ENCODE data around the gene PAK6. TPM values are rescaled to one million over a fixed set of nuclear protein-coding genes. Genes with fewer than 3 reads are reported as not detected.

Gene PAK6
- total and polyA plus RNA-seq, 9 of the 15 experiments (the other 6 are each of a cell fraction or from before 2014, with no cell fraction given) = 0.03 to 0.74 (median 0.16) TPM; not detected in 2

DNA sequence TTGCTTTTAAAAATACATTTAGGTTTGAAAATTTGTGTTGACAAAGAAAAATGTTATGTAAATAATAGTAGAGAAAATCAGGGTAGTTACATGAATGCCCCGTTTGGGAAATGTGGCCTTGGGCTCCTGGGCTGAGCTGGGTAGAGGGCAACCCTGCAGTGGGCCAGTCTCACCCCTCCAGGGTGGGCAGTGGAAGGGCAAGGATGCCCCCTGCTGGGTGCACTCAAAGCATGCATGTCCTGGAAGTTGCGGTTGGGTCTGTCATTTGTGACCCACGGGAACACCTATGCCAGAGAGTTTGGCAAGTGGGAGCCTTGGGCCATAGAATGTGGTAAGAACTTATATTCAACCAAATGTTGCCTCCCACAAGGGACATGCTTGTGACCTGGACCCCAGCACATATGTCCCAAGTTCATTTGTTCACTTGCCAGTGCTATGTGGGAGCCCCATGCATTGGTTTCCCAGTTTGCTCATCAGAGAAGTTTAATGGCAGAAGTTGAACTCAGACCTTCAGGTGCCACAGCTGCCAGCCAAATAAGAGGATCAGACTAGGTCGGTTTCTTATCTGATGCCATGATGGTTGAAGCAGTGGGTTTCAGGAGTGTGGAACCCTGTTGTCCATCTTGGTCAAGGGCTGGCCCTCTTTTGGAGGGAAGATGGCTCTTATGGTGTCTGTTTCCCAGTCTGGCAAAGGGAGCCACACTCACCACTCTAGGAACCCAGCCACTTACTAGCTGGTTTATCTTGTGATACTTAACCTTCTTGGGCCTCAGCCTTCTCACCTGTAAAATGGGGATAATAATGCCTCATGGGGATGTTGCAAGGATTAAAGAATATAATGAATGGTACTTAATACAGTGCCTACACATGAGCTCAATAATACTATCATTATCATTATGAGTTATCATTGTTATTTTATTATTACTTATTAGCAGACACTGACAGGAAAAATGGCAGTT lies 71.4 kb downstream of the PAK6 start (continued):
- TF ChIP-seq, protein P1, sequence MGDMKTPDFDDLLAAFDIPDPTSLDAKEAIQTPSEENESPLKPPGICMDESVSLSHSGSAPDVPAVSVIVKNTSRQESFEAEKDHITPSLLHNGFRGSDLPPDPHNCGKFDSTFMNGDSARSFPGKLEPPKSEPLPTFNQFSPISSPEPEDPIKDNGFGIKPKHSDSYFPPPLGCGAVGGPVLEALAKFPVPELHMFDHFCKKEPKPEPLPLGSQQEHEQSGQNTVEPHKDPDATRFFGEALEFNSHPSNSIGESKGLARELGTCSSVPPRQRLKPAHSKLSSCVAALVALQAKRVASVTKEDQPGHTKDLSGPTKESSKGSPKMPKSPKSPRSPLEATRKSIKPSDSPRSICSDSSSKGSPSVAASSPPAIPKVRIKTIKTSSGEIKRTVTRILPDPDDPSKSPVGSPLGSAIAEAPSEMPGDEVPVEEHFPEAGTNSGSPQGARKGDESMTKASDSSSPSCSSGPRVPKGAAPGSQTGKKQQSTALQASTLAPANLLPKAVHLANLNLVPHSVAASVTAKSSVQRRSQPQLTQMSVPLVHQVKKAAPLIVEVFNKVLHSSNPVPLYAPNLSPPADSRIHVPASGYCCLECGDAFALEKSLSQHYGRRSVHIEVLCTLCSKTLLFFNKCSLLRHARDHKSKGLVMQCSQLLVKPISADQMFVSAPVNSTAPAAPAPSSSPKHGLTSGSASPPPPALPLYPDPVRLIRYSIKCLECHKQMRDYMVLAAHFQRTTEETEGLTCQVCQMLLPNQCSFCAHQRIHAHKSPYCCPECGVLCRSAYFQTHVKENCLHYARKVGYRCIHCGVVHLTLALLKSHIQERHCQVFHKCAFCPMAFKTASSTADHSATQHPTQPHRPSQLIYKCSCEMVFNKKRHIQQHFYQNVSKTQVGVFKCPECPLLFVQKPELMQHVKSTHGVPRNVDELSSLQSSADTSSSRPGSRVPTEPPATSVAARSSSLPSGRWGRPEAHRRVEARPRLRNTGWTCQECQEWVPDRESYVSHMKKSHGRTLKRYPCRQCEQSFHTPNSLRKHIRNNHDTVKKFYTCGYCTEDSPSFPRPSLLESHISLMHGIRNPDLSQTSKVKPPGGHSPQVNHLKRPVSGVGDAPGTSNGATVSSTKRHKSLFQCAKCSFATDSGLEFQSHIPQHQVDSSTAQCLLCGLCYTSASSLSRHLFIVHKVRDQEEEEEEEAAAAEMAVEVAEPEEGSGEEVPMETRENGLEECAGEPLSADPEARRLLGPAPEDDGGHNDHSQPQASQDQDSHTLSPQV (IDR thresholded peaks at IDR 0.05) = no peak
- TF ChIP-seq TOE1 (IDR thresholded peaks at IDR 0.05; ENCODE audit: borderline replicate concordance) (no peak), TOE1 (CRISPR knock-in tag; IDR thresholded peaks at IDR 0.05; ENCODE audit: borderline replicate concordance, low read depth) (no peak), BDP1 (IDR thresholded peaks at IDR 0.05; ENCODE audit: insufficient read depth, insufficient read length) (no peak), NR3C1 (CRISPR knock-in tag; IDR thresholded peaks at IDR 0.05) (no peak), ZFX (CRISPR knock-in tag; IDR thresholded peaks at IDR 0.05) (no peak), CEBPB (tag; IDR thresholded peaks at IDR 0.05) (no peak), RCOR1 (IDR thresholded peaks at IDR 0.05; ENCODE audit: borderline replicate concordance in 1 of 2, low read depth in 2 of 2, low read length in 2 of 2) (peak in 1 of 2 experiments; percentile 56; a peak in 1 of 4 replicates), EP300 (IDR thresholded peaks at IDR 0.05; ENCODE audit: low read length) (no peak)
- TF ChIP-seq, protein P2, sequence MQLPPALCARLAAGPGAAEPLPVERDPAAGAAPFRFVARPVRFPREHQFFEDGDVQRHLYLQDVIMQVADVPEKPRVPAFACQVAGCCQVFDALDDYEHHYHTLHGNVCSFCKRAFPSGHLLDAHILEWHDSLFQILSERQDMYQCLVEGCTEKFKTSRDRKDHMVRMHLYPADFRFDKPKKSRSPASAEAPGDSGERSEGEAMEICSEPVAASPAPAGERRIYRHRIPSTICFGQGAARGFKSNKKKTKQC (CRISPR knock-in tag; IDR thresholded peaks at IDR 0.05) = no peak
- TF ChIP-seq, protein P3, sequence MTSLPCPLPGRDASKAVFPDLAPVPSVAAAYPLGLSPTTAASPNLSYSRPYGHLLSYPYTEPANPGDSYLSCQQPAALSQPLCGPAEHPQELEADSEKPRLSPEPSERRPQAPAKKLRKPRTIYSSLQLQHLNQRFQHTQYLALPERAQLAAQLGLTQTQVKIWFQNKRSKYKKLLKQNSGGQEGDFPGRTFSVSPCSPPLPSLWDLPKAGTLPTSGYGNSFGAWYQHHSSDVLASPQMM (CRISPR knock-in tag; IDR thresholded peaks at IDR 0.05) = no peak
- TF ChIP-seq, protein P4, sequence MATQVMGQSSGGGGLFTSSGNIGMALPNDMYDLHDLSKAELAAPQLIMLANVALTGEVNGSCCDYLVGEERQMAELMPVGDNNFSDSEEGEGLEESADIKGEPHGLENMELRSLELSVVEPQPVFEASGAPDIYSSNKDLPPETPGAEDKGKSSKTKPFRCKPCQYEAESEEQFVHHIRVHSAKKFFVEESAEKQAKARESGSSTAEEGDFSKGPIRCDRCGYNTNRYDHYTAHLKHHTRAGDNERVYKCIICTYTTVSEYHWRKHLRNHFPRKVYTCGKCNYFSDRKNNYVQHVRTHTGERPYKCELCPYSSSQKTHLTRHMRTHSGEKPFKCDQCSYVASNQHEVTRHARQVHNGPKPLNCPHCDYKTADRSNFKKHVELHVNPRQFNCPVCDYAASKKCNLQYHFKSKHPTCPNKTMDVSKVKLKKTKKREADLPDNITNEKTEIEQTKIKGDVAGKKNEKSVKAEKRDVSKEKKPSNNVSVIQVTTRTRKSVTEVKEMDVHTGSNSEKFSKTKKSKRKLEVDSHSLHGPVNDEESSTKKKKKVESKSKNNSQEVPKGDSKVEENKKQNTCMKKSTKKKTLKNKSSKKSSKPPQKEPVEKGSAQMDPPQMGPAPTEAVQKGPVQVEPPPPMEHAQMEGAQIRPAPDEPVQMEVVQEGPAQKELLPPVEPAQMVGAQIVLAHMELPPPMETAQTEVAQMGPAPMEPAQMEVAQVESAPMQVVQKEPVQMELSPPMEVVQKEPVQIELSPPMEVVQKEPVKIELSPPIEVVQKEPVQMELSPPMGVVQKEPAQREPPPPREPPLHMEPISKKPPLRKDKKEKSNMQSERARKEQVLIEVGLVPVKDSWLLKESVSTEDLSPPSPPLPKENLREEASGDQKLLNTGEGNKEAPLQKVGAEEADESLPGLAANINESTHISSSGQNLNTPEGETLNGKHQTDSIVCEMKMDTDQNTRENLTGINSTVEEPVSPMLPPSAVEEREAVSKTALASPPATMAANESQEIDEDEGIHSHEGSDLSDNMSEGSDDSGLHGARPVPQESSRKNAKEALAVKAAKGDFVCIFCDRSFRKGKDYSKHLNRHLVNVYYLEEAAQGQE (IDR thresholded peaks at IDR 0.05; ENCODE audit: borderline replicate concordance) = peak; percentile 93
- TF ChIP-seq, protein P4 (CRISPR knock-in tag; IDR thresholded peaks at IDR 0.05; ENCODE audit: low read depth) = no peak

Data from K562 (cell line).